GM21381 (cell line): ENCODE measurements around the gene CDR2.
"Not testable (repeated sequence)": the region's sequence is repeated elsewhere in the genome, so short reads cannot be mapped to it uniquely, and the experiment has no call there.

ENCODE experiments used
- ATAC-seq: cut with Tn5 transposase; IDR thresholded peaks from one replicate; pipeline ENCODE4 v1.9.1; 2021; ENCODE audit warnings: mild to moderate bottlenecking, moderate library complexity; ENCODE audit not compliant: unreplicated experiment

CDR2 gene

GRCh38 chr16:22353191-22353919 is 21.1 kb downstream of the CDR2 start:
- ATAC-seq = no peak

GRCh38 chr16:22352723-22353122 is 21.7 kb downstream of the CDR2 start:
- ATAC-seq = no peak

- no peak for ATAC-seq
Measured at GRCh38 chr16:22352140-22352539, 22.3 kb downstream of the CDR2 start.

- ATAC-seq = not testable (repeated sequence)
Measured at GRCh38 chr16:22351017-22351416, 23.4 kb downstream of the CDR2 start.

- ATAC-seq = no peak
Measured at GRCh38 chr16:22348291-22348690, 26.1 kb downstream of the CDR2 start.

- ATAC-seq = no peak
Measured at GRCh38 chr16:22347100-22347820, 27.2 kb downstream of the CDR2 start.

GRCh38 chr16:22346483-22346882 is 27.9 kb downstream of the CDR2 start:
- no peak for ATAC-seq

- ATAC-seq = no peak
Measured at GRCh38 chr16:22342082-22342481, 32.3 kb downstream of the CDR2 start.

- ATAC-seq = no peak
Measured at GRCh38 chr16:22340945-22341344, 33.5 kb downstream of the CDR2 start.

GRCh38 chr16:22337849-22338635 is 36.4 kb downstream of the CDR2 start:
- no peak for ATAC-seq

- no peak for ATAC-seq
Measured at GRCh38 chr16:22337045-22337444, 37.4 kb downstream of the CDR2 start.

GRCh38 chr16:22336581-22336980 is 37.8 kb downstream of the CDR2 start:
- ATAC-seq = no peak

GRCh38 chr16:22335668-22336246 is 38.7 kb downstream of the CDR2 start:
- no peak for ATAC-seq

- no peak for ATAC-seq
Measured at GRCh38 chr16:22333457-22333994, 40.9 kb downstream of the CDR2 start.

- ATAC-seq = no peak
Measured at GRCh38 chr16:22330326-22330725, 44.1 kb downstream of the CDR2 start.

GRCh38 chr16:22329199-22329695 is 45.2 kb downstream of the CDR2 start:
- no peak for ATAC-seq

GRCh38 chr16:22328081-22328725 is 46.2 kb downstream of the CDR2 start:
- no peak for ATAC-seq

GRCh38 chr16:22327446-22327775 is 47.0 kb downstream of the CDR2 start:
- ATAC-seq = no peak

GRCh38 chr16:22326771-22327445 is 47.5 kb downstream of the CDR2 start:
- no peak for ATAC-seq

- ATAC-seq = no peak
Measured at GRCh38 chr16:22326369-22326652, 48.1 kb downstream of the CDR2 start.
